HG03378 (cell line): Measurements from ENCODE around the gene PTX4.
"Not testable (repeated sequence)": the region's sequence is repeated elsewhere in the genome, so short reads cannot be mapped to it uniquely, and the experiment has no call there.

Experiments
- ATAC-seq: cut with Tn5 transposase; IDR thresholded peaks from one replicate; pipeline ENCODE4 v1.9.1; 2021; ENCODE audit warnings: mild to moderate bottlenecking, moderate library complexity; ENCODE audit not compliant: unreplicated experiment

PTX4 gene

DNA sequence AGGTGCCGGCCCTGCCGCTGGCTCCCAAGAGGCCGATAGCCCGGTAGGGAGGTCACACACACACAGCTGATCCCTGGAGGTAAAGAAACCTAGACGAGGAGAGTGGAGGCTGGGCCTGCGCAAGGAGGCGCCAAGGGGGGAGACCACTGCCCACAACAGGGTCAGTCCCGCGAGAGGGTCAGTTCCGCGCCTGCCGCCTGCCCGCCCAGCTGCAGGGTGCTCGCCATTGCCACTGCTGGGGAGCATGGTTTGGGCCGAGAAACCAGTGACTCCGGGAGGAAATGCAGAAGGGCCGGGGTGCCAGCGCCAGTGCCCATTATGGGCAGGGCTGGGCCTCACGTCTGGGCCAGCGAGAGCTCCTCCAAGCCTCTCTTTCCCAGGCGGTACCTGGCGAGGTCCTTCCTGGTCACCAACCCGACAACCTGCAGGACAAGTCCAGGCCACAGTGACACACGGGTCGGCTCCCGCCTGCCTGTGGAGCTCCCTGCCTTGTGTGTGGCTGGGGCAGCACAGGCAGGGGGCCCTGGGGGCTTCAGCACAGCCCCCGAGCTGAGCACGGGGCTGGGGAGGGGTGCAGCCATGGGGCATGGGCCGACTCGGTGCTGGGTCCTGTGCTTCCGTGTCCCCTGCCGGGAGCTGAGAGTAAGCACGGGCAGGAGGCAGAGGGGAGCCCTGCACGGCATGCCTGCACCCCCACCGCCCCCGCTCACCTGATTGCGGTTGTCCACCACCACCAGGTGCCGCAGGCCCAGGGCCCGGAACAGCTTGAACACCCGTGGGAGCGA lies 42.3 kb downstream of the PTX4 start:
- ATAC-seq, result no peak

DNA sequence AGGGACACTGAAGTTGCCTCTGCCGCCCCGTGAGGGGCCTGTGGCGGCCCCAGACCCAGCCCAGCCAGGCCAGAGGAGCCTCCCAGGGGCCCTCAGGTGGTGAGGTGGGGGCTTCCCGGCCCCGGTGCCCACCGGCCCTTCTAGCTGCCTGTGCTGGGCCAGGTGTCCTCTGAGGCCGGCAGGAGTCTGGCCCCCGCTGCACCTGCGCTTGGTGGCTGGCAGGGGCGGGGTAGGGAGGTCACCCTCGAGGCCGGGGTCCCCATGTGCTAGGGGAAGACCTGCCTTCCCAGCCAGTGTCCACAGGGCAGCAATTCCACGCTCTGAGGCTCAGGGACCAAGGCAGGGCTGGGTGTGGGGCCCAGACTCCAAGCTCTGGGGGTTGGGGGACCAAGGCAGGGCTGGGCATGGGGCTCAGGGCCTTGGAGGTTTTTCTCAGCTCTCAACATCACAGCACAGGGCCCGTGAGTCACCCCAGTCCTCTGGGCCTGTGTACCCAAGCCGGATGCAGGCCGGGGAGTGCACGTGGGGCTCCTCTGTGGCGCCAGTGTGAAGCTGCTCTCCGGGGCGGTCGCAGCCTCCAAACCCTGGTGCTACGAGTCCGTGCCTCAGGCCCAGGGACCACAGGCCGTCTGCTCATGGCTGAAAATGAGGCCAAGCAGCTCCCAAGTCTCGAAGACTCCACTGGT lies 43.1 kb downstream of the PTX4 start:
- no peak for ATAC-seq

DNA sequence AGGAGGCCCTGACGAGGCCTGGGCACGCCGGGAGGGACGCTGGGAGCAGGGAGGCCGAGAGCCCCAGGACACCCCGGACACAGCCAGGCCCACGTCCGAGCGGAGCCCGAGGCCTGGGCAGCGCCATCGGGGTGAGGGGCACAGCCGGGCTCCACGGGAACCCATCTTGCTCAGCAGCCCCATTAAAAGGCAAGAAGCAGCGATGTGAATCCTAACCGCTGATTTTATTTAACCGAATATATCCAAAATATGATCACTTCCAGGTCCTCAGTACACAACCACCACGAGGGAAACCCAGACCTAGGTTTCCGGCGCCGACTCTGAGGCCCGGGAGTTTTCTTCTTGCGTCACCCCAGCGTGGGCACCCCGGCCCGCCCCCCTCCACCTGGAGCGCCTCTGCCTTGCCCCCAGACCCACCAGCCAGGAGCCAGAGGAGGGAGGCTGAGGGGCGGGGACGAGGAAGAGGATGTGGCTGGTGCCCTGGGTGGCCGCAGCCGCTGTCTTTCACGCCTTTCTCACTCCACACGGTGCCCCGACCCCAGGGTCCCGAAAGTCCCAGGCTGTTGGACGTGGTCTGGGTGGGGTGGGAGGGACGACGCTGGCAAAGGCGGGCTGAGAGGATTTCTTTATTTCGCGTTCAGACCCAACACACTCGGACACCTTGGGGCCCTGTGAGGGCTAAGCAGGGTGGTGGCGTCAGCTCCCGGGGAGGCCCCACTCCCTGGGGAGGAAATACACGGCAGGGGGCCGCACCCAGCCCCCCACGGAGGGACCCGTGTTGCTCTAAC lies 43.8 kb downstream of the PTX4 start:
- ATAC-seq, result no peak

DNA sequence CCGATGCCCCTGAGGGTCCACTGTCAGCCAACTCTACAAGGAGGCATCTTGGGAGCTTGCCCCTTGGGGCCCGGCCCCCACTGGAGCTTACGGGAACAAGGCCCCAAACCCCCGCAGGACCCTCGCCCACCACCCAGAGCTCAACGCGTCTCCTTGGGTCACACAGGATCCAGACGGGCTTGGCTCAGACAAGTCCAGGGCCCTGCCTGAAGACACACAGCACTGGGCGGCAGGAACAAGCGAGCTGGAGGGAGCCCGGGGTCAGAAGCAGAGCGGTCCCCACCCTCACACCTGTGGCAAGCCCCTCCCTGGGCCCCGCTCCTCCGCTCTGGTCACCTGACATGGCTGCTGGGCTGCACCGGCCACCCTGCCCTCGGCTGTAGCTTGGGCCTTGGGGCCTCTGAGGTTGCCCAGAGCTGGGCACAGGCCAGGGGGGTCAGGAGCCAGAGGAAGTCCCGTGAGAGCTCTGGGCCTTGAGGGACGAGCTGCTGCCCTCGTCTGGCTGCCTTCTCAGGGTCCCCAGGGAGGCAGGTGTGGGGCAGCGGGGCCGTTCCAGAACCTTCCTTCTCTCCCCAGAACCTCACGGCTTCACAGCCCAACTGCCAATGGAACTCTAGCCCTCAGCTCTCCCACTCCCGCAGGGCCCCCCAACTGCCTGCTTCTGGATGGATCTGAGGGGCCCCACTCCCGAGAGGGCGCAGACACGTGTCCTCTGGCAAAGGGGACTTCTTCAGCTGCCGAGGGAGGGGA lies 44.6 kb downstream of the PTX4 start, which contains the start of gene CCDC154:
Gene CCDC154, minus strand, starts transcription at position 577 of the 750 bp plus-strand sequence. Its CDS starts 234 bp downstream, at position 343.
- ATAC-seq, result no peak

DNA sequence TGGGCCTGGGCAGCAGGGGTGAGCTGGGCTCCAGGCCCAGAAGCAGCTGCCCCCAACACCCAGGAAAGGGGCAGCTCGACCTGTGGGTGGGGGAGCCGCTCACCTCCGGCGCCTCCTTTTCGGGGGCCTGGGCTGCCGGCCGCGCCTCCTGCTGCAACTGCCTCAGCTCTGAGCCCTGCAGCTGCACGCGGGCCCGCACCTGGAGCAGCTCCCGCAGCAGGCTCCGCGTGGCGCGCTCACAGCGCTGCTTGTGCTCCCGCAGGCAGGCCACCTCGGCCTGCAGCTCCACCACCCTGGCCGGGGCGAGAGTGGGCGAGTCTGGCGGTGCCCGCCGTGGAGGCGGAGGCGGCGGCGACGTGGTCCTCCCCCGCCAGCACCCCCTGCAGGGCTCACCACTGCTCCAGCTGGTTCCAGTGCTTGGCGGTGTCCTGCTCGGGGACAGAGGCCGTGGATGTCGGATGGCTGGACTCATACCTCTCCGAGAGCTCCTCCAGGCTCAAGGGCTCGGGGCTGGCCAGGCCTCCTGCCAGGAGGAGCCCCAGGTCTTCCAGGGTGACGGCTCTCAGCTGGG lies 45.3 kb downstream of the PTX4 start:
- ATAC-seq, result no peak

DNA sequence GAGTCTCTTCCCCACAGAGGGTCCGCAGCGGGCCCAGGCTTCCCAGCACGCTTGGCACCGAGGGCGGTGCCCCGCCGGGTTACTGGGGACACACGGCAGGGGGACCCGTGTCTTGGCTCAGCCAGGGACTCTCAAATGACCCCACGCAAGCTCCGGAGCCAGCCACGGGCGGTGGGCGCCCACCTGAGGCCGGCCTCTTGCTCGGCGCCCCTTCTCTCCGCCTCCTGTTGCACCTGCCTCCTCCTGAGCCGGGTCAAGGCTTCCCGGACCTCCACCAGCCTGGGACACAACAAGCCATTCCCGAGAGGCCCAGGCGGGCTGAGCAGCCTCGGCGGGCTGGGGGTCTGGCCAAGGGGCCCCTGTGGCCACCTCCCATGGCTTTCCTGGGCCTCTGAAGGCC lies 46.0 kb downstream of the PTX4 start:
- ATAC-seq, result no peak

DNA sequence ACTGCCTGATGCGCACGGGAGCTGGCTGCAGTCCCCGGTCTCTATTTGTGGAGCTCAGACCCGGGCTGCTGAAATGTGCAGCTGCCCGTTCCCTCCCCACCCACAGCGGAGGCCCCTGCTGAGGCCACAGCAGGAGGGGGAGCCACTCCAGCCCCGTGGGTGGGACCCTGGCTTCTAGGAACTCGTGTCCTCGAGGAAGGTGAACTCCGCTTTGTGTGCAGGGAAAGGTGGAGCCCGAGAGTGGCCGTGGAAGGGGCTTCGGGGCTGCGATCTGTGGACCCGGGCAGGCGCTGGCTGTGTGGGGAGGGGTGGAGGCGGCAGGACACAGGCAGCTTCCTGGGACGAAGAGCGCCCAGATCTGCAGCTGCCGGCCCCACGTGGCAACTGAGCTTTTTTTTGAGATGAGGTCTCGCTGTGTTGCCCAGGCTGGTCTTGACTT lies 47.3 kb downstream of the PTX4 start:
- no peak for ATAC-seq

DNA sequence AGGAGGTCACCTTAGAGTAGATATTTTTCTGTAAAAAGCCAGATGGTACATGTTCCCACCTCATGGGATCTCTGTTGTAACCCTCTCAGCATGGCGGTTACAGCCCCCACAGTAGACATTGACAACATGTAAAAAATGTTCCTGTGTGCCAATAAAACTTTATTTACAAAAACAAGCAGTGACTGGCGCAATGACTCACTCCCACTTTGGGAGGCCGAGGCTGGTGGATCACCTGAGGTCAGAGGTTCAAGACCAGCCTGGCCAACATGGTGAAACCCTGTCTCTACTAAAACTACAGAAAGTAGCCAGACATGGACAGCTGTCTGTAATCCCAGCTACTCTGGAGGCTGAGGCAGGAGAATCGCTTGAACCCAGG lies 49.1 kb downstream of the PTX4 start:
- not testable (repeated sequence) for ATAC-seq

DNA sequence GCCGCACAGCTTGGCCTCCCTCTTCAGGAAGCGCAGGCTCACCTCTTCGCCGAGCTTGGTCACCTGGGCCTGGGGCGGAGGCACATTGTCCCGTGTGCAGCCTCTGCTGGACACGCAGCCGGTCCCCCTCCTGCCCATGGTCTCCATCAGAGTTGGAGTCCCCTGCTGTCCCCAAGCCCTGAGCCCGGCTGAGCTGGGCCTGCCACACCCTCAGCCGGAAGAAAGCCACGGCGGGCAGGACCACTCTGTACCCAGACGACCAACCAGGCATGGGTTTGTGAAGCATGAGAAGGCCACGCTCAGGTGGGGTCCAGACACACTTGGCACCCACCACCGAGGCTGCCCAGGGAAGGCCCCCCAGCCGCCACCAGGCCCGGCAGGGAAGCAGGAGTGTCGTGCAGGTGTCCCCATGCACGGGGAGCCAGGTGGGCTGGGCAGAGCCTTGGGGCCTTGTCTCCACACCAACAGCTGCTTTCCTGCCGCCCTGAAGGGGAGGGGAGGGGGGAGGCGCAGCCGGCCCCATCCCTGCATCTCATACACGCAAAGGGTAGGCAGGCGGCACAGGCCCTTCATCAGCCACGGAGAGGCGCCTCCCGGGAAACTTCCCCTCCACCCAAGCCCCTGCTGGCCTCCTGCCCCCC lies 49.6 kb downstream of the PTX4 start:
- no peak for ATAC-seq

DNA sequence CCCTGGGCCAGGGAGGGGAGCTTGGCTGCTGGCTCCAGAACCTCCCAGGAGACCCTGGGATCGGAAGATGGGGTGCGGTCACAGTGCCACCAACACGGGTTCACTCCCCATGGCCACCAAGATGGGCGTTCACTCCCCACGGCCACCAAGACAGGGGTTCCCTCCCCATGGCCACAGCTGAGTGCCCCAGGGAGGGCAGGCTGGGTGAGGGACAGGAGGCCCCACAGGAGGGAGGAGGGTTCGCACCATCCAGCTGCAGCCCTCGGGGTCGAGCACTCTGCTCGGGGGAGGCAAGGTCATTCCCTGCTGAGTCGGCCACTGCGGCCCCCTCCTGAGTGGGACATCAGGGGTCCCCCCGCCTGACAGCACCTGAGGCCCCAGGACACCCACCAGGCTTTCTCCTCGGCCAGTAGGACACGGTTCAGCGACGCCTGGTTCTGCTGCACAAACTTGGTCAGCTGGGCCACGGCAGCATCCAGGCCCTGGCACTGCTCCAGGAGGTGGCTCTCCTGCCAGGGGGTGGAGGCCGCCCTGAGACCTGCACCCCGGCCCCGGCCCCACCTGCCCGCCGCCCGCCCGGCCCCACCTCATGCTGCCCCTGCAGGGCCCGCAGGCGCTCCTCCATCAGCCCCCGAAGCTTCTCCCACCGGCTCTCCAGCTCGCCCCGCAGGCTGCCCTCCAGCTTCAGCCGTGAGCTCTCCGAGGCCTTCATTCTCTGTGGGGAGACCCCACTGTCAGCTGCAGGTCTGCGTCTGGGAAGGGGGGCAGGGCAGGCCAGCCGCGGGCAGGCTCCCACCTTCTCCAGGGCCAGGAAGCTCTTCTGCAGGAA lies 50.3 kb downstream of the PTX4 start:
- no peak for ATAC-seq

DNA sequence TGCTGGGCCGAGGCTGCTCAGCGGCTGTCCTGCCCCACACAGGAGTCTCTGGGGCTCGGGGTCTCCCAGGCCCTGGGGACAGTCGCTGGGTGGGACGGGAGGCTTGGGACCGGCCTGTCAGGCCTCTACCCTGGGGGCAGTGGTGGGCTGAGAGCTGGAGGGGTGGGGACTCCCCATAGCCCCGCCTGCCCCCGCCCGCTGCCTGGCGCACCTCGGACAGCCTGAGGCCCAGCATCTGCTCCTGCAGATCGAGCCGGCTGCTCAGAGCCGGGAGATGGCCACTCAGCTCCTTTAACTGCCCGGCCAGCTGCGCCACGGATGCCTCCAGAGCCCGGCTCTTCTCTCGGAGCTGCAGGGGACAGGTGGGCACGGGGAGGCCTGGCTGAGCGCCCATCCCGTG lies 51.1 kb downstream of the PTX4 start:
- no peak for ATAC-seq

DNA sequence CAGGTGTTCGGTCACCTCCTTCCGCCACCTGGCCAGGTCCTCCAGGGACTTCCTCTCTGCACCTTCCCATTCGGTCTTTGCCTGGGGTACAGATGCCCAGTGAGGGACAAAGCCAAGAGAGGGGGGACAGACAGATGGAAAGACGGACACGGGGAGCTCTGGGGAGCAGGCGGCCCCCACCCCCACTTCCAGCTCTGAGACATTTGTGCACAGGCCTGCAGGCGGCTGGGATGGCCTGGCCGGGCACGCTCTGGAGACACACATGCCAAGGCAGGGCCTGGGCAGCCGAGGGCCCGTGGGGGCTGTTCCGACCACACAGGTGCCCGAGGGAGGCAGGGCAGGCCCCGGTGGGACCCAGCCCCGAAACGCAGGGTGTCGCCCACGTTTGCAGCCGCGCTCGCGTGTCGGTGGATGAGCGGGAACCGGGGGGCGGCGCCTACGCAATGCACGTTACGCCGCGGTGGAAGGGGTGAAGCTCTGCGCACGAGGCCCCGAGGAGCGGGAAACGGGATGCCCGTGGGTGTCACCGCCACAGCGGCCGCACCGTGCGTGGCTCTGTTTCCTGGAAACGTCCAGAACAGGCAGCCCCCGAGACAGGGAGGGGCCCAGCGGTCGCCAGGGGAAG lies 51.9 kb downstream of the PTX4 start:
- no peak for ATAC-seq

DNA sequence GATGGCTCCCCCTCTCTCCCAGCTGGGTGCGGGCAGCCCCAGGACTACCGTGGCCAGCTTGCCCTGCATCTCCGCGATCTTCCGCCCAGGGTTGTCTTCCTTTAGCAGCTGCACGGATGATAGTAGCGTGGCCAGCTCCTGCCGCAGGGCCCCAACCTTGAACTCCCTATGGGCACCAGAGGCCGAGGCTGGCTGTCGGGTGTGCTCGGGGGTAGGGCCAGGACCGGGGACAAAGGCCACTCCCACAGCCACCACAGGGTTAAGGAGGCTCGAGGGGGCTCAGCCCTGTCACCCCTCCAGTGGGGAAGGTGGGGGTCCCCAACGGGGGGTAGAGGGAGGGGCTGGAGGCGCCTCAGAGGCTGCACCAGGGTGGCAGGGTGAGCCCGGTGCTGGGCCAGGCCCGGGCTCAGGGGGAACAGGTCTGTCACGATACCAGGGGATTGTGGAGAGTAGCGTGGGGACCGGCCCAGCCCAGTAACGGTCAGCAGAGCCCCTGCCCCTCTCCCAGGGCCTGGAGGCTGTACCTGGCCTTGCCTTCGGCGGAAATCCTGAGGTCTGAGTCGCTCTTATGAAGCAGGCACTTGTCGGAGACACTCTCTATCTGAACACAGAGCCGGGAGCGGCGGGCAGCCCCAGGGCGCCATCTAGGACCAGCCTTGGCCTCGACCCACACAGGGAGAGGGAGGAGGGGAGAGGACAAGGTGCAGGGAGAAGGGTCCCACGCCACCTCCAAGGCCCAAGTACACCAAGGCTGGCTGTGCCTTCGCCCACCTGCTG lies 52.6 kb downstream of the PTX4 start:
- no peak for ATAC-seq
